ENCODE results near the gene PNPLA7.

GRCh38 chr9:137492464-137493363 lies 57.5 kb downstream of the PNPLA7 start:
- TF ChIP-seq SIN3A (IDR thresholded peaks at IDR 0.05; ENCODE audit: borderline replicate concordance, insufficient read depth, low read depth, low read length) (no peak), POLR2AphosphoS5 (IDR thresholded peaks at IDR 0.05; ENCODE audit: low read depth, low read length) (no peak)
- TF ChIP-seq, protein P1, sequence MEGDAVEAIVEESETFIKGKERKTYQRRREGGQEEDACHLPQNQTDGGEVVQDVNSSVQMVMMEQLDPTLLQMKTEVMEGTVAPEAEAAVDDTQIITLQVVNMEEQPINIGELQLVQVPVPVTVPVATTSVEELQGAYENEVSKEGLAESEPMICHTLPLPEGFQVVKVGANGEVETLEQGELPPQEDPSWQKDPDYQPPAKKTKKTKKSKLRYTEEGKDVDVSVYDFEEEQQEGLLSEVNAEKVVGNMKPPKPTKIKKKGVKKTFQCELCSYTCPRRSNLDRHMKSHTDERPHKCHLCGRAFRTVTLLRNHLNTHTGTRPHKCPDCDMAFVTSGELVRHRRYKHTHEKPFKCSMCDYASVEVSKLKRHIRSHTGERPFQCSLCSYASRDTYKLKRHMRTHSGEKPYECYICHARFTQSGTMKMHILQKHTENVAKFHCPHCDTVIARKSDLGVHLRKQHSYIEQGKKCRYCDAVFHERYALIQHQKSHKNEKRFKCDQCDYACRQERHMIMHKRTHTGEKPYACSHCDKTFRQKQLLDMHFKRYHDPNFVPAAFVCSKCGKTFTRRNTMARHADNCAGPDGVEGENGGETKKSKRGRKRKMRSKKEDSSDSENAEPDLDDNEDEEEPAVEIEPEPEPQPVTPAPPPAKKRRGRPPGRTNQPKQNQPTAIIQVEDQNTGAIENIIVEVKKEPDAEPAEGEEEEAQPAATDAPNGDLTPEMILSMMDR (IDR thresholded peaks at IDR 0.05), result no peak
- TF ChIP-seq, protein P2, sequence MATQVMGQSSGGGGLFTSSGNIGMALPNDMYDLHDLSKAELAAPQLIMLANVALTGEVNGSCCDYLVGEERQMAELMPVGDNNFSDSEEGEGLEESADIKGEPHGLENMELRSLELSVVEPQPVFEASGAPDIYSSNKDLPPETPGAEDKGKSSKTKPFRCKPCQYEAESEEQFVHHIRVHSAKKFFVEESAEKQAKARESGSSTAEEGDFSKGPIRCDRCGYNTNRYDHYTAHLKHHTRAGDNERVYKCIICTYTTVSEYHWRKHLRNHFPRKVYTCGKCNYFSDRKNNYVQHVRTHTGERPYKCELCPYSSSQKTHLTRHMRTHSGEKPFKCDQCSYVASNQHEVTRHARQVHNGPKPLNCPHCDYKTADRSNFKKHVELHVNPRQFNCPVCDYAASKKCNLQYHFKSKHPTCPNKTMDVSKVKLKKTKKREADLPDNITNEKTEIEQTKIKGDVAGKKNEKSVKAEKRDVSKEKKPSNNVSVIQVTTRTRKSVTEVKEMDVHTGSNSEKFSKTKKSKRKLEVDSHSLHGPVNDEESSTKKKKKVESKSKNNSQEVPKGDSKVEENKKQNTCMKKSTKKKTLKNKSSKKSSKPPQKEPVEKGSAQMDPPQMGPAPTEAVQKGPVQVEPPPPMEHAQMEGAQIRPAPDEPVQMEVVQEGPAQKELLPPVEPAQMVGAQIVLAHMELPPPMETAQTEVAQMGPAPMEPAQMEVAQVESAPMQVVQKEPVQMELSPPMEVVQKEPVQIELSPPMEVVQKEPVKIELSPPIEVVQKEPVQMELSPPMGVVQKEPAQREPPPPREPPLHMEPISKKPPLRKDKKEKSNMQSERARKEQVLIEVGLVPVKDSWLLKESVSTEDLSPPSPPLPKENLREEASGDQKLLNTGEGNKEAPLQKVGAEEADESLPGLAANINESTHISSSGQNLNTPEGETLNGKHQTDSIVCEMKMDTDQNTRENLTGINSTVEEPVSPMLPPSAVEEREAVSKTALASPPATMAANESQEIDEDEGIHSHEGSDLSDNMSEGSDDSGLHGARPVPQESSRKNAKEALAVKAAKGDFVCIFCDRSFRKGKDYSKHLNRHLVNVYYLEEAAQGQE (IDR thresholded peaks at IDR 0.05; ENCODE audit: insufficient read depth in 1 of 2, low read depth in 2 of 2, low read length in 1 of 2), result no peak

All from Panc1 (cell line).